WI38 (cell line): ENCODE measurements around the gene CAMKK2.
"Not testable (repeated sequence)": the region's sequence is repeated elsewhere in the genome, so short reads cannot be mapped to it uniquely, and the experiment has no call there.

Experiments used
- H3K4me3 ChIP-seq: 2 replicates; pipeline ENCODE4 v1.5.1; 2011; ENCODE audit warnings: low read depth, mild to moderate bottlenecking, control low read depth, low read length
- CTCF ChIP-seq: IDR thresholded peaks from 2 replicates; pipeline ENCODE4 v1.5.1; 2012; ENCODE audit warnings: low read depth, mild to moderate bottlenecking, control low read depth, low read length

The CAMKK2 gene

GRCh38 chr12:121318121-121318520, 21.6 kb upstream of the CAMKK2 start:
- H3K4me3 ChIP-seq, result no peak overlapping the region
- TF ChIP-seq CTCF, result no peak

GRCh38 chr12:121314431-121314830, 17.9 kb upstream of the CAMKK2 start:
- H3K4me3 ChIP-seq, result no peak overlapping the region
- TF ChIP-seq CTCF, result no peak

GRCh38 chr12:121310231-121310630, 13.7 kb upstream of the CAMKK2 start:
- H3K4me3 ChIP-seq, result not testable (repeated sequence)

GRCh38 chr12:121307397-121307796, 10.9 kb upstream of the CAMKK2 start:
- H3K4me3 ChIP-seq, result not testable (repeated sequence)

- H3K4me3 ChIP-seq, result no peak overlapping the region
- TF ChIP-seq CTCF, result no peak
Observed at GRCh38 chr12:121304306-121304705, 7.8 kb upstream of the CAMKK2 start.

- TF ChIP-seq CTCF, result no peak
- no peak overlapping the region for H3K4me3 ChIP-seq
Observed at GRCh38 chr12:121301876-121302275, 5.4 kb upstream of the CAMKK2 start.

GRCh38 chr12:121300083-121300819, 3.7 kb upstream of the CAMKK2 start:
- no peak overlapping the region for H3K4me3 ChIP-seq
- no peak for TF ChIP-seq CTCF

- no peak overlapping the region for H3K4me3 ChIP-seq
- TF ChIP-seq CTCF, result no peak
Observed at GRCh38 chr12:121299662-121300061, 3.2 kb upstream of the CAMKK2 start.

GRCh38 chr12:121298411-121298810, 1.9 kb upstream of the CAMKK2 start:
- H3K4me3 ChIP-seq, result not testable (repeated sequence)
